WERI-Rb-1 (cell line): ENCODE results near the gene CCDC34.
"Not testable (repeated sequence)": the region's sequence is repeated elsewhere in the genome, so short reads cannot be mapped to it uniquely, and the experiment has no call there.

ENCODE experiments used
- DNase-seq: peaks from one replicate; pipeline ENCODE4 v3.0.0-alpha.2; 2020
- H3K27ac ChIP-seq: fragments of 250-450 bp; sonication (Bioruptor Pico); 2 replicates; pipeline ENCODE4 v1.5.1; 2020; ENCODE audit warnings: mild to moderate bottlenecking, moderate library complexity
- H3K27me3 ChIP-seq: fragments of 250-450 bp; sonication (Bioruptor Pico); 2 replicates; pipeline ENCODE4 v1.5.1; 2021; ENCODE audit warnings: mild to moderate bottlenecking, low read depth, moderate library complexity; ENCODE audit not compliant: insufficient read depth, severe bottlenecking
- H3K36me3 ChIP-seq: fragments of 250-450 bp; sonication (Bioruptor Pico); 2 replicates; pipeline ENCODE4 v1.5.1; 2020; ENCODE audit warnings: mild to moderate bottlenecking, moderate library complexity
- H3K4me3 ChIP-seq: 2 replicates; pipeline ENCODE4 v1.5.1; 2011; ENCODE audit warnings: low read depth, mild to moderate bottlenecking, control low read depth, low read length
- H3K9me3 ChIP-seq: fragments of 250-450 bp; sonication (Bioruptor Pico); 2 replicates; pipeline ENCODE4 v1.5.1; 2021; ENCODE audit warnings: mild to moderate bottlenecking, moderate library complexity; ENCODE audit not compliant: severe bottlenecking
- CTCF ChIP-seq: IDR thresholded peaks from 2 replicates; pipeline ENCODE4 v1.5.1; 2011; ENCODE audit warnings: low read depth, mild to moderate bottlenecking, control low read depth, inconsistent platforms, low read length

Gene CCDC34

GRCh38 chr11:27331981-27332380, 31.0 kb downstream of the CCDC34 start:
- no peak overlapping the region for H3K27ac ChIP-seq
- no peak for DNase-seq
- TF ChIP-seq CTCF, result no peak

GRCh38 chr11:27330633-27331270, 32.3 kb downstream of the CCDC34 start:
- Histone ChIP-seq H3K27me3 (no peaks in the 10 kb centered on the region), H3K4me3 (no peak overlapping the region), H3K27ac (no peak overlapping the region), H3K9me3 (no peaks in the 10 kb centered on the region), H3K36me3 (no peaks in the 10 kb centered on the region)
- no peak for DNase-seq
- no peak for TF ChIP-seq CTCF

More at GRCh38 chr11:27331981-27332380, 31.0 kb downstream of the CCDC34 start:
- Histone ChIP-seq H3K9me3 (no peaks in the 10 kb centered on the region), H3K36me3 (0 out of 2 replicates have a peak, but pooled peaks cover 4% of the 10 kb centered on the region), H3K27me3 (no peaks in the 10 kb centered on the region), H3K4me3 (no peak overlapping the region)

- DNase-seq, result no peak
- Histone ChIP-seq H3K36me3 (no peaks in the 10 kb centered on the region), H3K9me3 (no peaks in the 10 kb centered on the region), H3K4me3 (no peak overlapping the region), H3K27ac (no peak overlapping the region), H3K27me3 (no peaks in the 10 kb centered on the region)
- no peak for TF ChIP-seq CTCF
These were observed 33.0 kb downstream of the CCDC34 start for GRCh38 chr11:27329867-27330632.

GRCh38 chr11:27328614-27329013, 34.4 kb downstream of the CCDC34 start:
- no peak for TF ChIP-seq CTCF
- H3K9me3 ChIP-seq, result no peaks in the 10 kb centered on the region
- no peaks in the 10 kb centered on the region for H3K36me3 ChIP-seq
- H3K27me3 ChIP-seq, result no peaks in the 10 kb centered on the region
- no peak overlapping the region for H3K27ac ChIP-seq
- no peak overlapping the region for H3K4me3 ChIP-seq
- DNase-seq, result no peak

GRCh38 chr11:27327064-27327463, 36.0 kb downstream of the CCDC34 start:
- not testable (repeated sequence) for H3K27ac ChIP-seq, H3K36me3 ChIP-seq, DNase-seq, H3K27me3 ChIP-seq, H3K4me3 ChIP-seq, H3K9me3 ChIP-seq

GRCh38 chr11:27322196-27322595, 40.8 kb downstream of the CCDC34 start:
- DNase-seq, H3K9me3 ChIP-seq, H3K27me3 ChIP-seq, H3K27ac ChIP-seq, H3K4me3 ChIP-seq, H3K36me3 ChIP-seq: not testable (repeated sequence)

- not testable (repeated sequence) for H3K4me3 ChIP-seq, H3K27ac ChIP-seq
These were observed 41.7 kb downstream of the CCDC34 start for GRCh38 chr11:27321340-27321739.

More at GRCh38 chr11:27321340-27321739, 41.7 kb downstream of the CCDC34 start:
- DNase-seq, H3K27me3 ChIP-seq, H3K9me3 ChIP-seq, H3K36me3 ChIP-seq: not testable (repeated sequence)
